ENCODE results near the gene PSME1.

DNA sequence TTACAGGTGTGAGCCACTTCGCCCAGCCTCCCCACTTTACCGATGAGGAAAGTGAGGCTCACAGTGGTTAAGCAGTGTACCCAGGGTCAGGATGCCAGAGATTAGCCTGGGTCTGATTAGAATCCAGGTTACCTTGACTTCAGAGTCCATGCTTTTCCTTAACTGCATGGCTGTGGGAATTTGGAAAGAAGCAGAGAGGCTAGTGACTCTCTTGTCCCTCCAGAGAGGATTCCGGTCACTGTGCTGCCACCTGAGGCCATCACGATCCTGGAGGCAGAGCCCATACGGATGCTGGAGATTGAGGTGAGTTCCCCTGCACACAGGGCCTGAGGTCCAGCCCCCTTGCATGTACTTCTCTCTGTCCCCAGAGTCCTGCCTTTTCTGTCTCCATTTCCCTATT, 40.6 kb downstream of the PSME1 start:
- TF ChIP-seq EZH2 (IDR thresholded peaks at IDR 0.05) (no peak), FOXP2 (optimal IDR thresholded peaks at IDR 0.05; ENCODE audit: control extremely low read depth, extremely low read length, insufficient read depth) (no peak), POLR2AphosphoS5 (IDR thresholded peaks at IDR 0.05; ENCODE audit: borderline replicate concordance, low read depth, low read length) (no peak)

Measured in SK-N-MC (cell line).